HCT116 (cell line): ENCODE results near the gene NCAN. TPM values are rescaled to one million over a fixed set of nuclear protein-coding genes. Genes with fewer than 3 reads are reported as not detected.

ENCODE experiments used
- total RNA-seq: library from RNA; stranded (reverse); gene quantifications from one replicate; pipeline ENCODE4 v1.2.1, GENCODE V29; 2021; ENCODE audit not compliant: unreplicated experiment

NCAN gene
- total RNA-seq, 1 experiment from 2014 or later: 0.07 TPM

Other genes starting within 250 kb of the NCAN start
- 82.4 TPM for gene SUGP2, start 178.4 kb upstream of the NCAN start, total RNA-seq
- 34.7 TPM for gene ARMC6, start 178.4 kb upstream of the NCAN start, total RNA-seq
- 10.2 TPM for gene SLC25A42, start 148.0 kb upstream of the NCAN start, total RNA-seq
- 76.0 TPM for gene TMEM161A, start 73.5 kb upstream of the NCAN start, total RNA-seq
- 7.9 TPM for gene MEF2B, start 41.7 kb upstream of the NCAN start, total RNA-seq
- 17.1 TPM for gene BORCS8, start 19.8 kb upstream of the NCAN start, total RNA-seq
- 78.9 TPM for gene RFXANK, start 19.7 kb upstream of the NCAN start, total RNA-seq
- 45.3 TPM for gene NR2C2AP, start 8.5 kb upstream of the NCAN start, total RNA-seq
- gene TM6SF2, start 61.3 kb downstream of the NCAN start, total RNA-seq: not detected
- 47.6 TPM for gene SUGP1, start 108.6 kb downstream of the NCAN start, total RNA-seq
- gene MAU2, start 108.9 kb downstream of the NCAN start, total RNA-seq: 36.2 TPM
- gene GATAD2A, start 193.7 kb downstream of the NCAN start, total RNA-seq: 130 TPM